HEK293T (cell line): ENCODE data around the gene JAK1.

ENCODE experiments used
- CTCF ChIA-PET: fragments of 350-600 bp; formaldehyde crosslinking; extraction: SDS; loops from one replicate; lab custom pipeline; 2021; ENCODE audit warnings: antibody characterized with exemption, inconsistent platforms; lab: Yijun Ruan, JAX
- POLR2A ChIA-PET: fragments of 350-600 bp; formaldehyde crosslinking; extraction: SDS; loops from one replicate; lab custom pipeline; 2020; ENCODE audit warnings: antibody characterized with exemption, inconsistent platforms; lab: Yijun Ruan, JAX
- DNase-seq: peaks from one replicate; pipeline ENCODE4 v3.0.0; 2012; ENCODE audit warnings: mixed read lengths; ENCODE audit errors: extremely low spot score
- ARNT ChIP-seq: fragments of 450-650 bp; IDR thresholded peaks from 2 replicates; pipeline ENCODE4 v1.6.1; 2017; ENCODE audit warnings: mild to moderate bottlenecking
- BHLHE40 ChIP-seq: fragments of 450-650 bp; IDR thresholded peaks from 2 replicates; pipeline ENCODE4 v1.6.1; 2016; ENCODE audit warnings: mild to moderate bottlenecking, moderate library complexity, borderline replicate concordance
- CTBP1 ChIP-seq: fragments of 450-650 bp; IDR thresholded peaks from 2 replicates; pipeline ENCODE4 v1.6.1; 2016; ENCODE audit warnings: borderline replicate concordance
- ELF4 ChIP-seq: fragments of 450-650 bp; IDR thresholded peaks from 2 replicates; pipeline ENCODE4 v1.6.1; 2017; ENCODE audit warnings: antibody characterized with exemption
- FOXA1 ChIP-seq: fragments of 450-650 bp; IDR thresholded peaks from 2 replicates; pipeline ENCODE4 v1.6.1; 2016; ENCODE audit warnings: mild to moderate bottlenecking
- FOXK2 ChIP-seq: fragments of 450-650 bp; IDR thresholded peaks from 2 replicates; pipeline ENCODE4 v1.6.1; 2016; ENCODE audit warnings: mild to moderate bottlenecking
- FOXM1 ChIP-seq: fragments of 450-650 bp; IDR thresholded peaks from 2 replicates; pipeline ENCODE4 v1.6.1; 2017; ENCODE audit warnings: mild to moderate bottlenecking, borderline replicate concordance
- HDGF ChIP-seq: fragments of 450-650 bp; IDR thresholded peaks from 2 replicates; pipeline ENCODE4 v1.6.1; 2017; ENCODE audit warnings: antibody characterized with exemption, borderline replicate concordance
- L3MBTL2 ChIP-seq: fragments of 450-650 bp; conservative IDR thresholded peaks from 2 replicates; pipeline ENCODE4 v1.6.1; 2016; ENCODE audit warnings: mild to moderate bottlenecking
- LEF1 ChIP-seq: fragments of 450-650 bp; IDR thresholded peaks from 2 replicates; pipeline ENCODE4 v1.6.1; 2017; ENCODE audit warnings: mild to moderate bottlenecking, borderline replicate concordance
- NFRKB ChIP-seq: fragments of 450-650 bp; IDR thresholded peaks from 2 replicates; pipeline ENCODE4 v1.6.1; 2016; ENCODE audit warnings: mild to moderate bottlenecking, moderate library complexity
- SP1 ChIP-seq: fragments of 450-650 bp; IDR thresholded peaks from 2 replicates; pipeline ENCODE4 v1.6.1; 2017
- SUZ12 ChIP-seq: fragments of 450-650 bp; IDR thresholded peaks from 2 replicates; pipeline ENCODE4 v1.6.1; 2016; ENCODE audit warnings: mild to moderate bottlenecking
- TARDBP ChIP-seq: fragments of 450-650 bp; IDR thresholded peaks from 2 replicates; pipeline ENCODE4 v1.6.1; 2016
- ZNF384 ChIP-seq: fragments of 450-650 bp; IDR thresholded peaks from 2 replicates; pipeline ENCODE4 v1.6.1; 2016
- TF ChIP-seq, protein P1 (sequence below): fragments of 450-650 bp; IDR thresholded peaks from 2 replicates; pipeline ENCODE4 v1.6.1; 2016

The JAK1 gene

GRCh38 chr1:64911326-64911725, 55.0 kb downstream of the JAK1 start:
- ChIA-PET CTCF (no interaction called here), POLR2A (no interaction called here)

GRCh38 chr1:64909031-64909430, 57.3 kb downstream of the JAK1 start:
- TF ChIP-seq FOXA1 (no peak), SP1 (no peak), SUZ12 (no peak), L3MBTL2 (no peak), ELF4 (no peak), ARNT (no peak), CTBP1 (no peak), ZNF384 (no peak)
- no peak for DNase-seq
- ChIA-PET POLR2A (no interaction called here), CTCF (no interaction called here)

More at GRCh38 chr1:64911326-64911725, 55.0 kb downstream of the JAK1 start:
- no peak for DNase-seq
- TF ChIP-seq ZNF384 (no peak), SUZ12 (no peak), ARNT (no peak), BHLHE40 (no peak), ELF4 (no peak), CTBP1 (no peak), FOXM1 (no peak)

- no peak for DNase-seq
- no peak for TF ChIP-seq BHLHE40
- no peak for TF ChIP-seq ELF4
- no peak for TF ChIP-seq HDGF
- TF ChIP-seq ARNT = no peak
- TF ChIP-seq CTBP1 = no peak
- TF ChIP-seq FOXA1 = no peak
- no peak for TF ChIP-seq FOXK2
- no peak for TF ChIP-seq LEF1
- no peak for TF ChIP-seq SP1
- TF ChIP-seq FOXM1 = no peak
- TF ChIP-seq TARDBP = no peak
- no peak for TF ChIP-seq NFRKB
- TF ChIP-seq, protein P1, sequence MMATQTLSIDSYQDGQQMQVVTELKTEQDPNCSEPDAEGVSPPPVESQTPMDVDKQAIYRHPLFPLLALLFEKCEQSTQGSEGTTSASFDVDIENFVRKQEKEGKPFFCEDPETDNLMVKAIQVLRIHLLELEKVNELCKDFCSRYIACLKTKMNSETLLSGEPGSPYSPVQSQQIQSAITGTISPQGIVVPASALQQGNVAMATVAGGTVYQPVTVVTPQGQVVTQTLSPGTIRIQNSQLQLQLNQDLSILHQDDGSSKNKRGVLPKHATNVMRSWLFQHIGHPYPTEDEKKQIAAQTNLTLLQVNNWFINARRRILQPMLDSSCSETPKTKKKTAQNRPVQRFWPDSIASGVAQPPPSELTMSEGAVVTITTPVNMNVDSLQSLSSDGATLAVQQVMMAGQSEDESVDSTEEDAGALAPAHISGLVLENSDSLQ = no peak
- no peak for TF ChIP-seq ZNF384
- TF ChIP-seq L3MBTL2 = no peak
- TF ChIP-seq SUZ12 = no peak
- ChIA-PET CTCF (no interaction called here), POLR2A (no interaction called here)
Observed at GRCh38 chr1:64908575-64908974, 57.8 kb downstream of the JAK1 start.

DNA sequence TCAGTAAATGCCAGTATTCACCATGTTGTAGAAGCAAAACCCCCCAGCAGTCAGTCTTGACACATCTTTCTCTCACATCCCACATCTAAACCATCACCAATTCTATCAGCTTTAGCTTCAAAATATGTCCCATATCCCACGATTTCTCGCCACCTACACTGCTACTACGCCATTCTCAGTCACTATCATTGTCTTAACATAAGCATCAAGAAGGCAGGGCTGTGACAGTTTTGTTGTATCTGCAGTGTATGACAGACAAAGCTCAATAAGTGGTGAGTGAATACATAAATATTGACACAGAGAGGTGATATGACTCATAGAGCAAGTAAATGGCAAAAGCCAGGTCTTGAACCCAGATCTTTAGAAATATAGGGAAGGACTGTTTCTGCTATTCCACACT, 59.9 kb downstream of the JAK1 start:
- no peak for TF ChIP-seq FOXA1
- TF ChIP-seq LEF1 = no peak
- TF ChIP-seq ELF4 = no peak
- no peak for TF ChIP-seq CTBP1
- TF ChIP-seq, protein P1 = no peak
- TF ChIP-seq ARNT = no peak
- no peak for TF ChIP-seq TARDBP
- no peak for TF ChIP-seq ZNF384
- TF ChIP-seq BHLHE40 = no peak
- TF ChIP-seq FOXM1 = no peak
- no peak for TF ChIP-seq L3MBTL2
- TF ChIP-seq SUZ12 = no peak
- TF ChIP-seq HDGF = no peak
- TF ChIP-seq SP1 = no peak
- ChIA-PET POLR2A (no interaction called here), CTCF (no interaction called here)
- DNase-seq = no peak

GRCh38 chr1:64903593-64903992, 62.8 kb downstream of the JAK1 start:
- ChIA-PET CTCF (no interaction called here), POLR2A (no interaction called here)
- no peak for DNase-seq
- no peak for TF ChIP-seq SP1
- no peak for TF ChIP-seq L3MBTL2
- TF ChIP-seq LEF1 = no peak
- no peak for TF ChIP-seq BHLHE40
- TF ChIP-seq ZNF384 = no peak
- TF ChIP-seq SUZ12 = no peak
- TF ChIP-seq FOXK2 = no peak
- no peak for TF ChIP-seq FOXM1
- TF ChIP-seq NFRKB = no peak
- TF ChIP-seq ELF4 = no peak
- TF ChIP-seq, protein P1 = no peak
- no peak for TF ChIP-seq ARNT
- TF ChIP-seq FOXA1 = no peak
- TF ChIP-seq CTBP1 = no peak

GRCh38 chr1:64901663-64902062, 64.7 kb downstream of the JAK1 start:
- POLR2A ChIA-PET = no interaction called here
- TF ChIP-seq HDGF = no peak
- TF ChIP-seq ARNT = no peak
- CTCF ChIA-PET = no interaction called here
- no peak for DNase-seq

- TF ChIP-seq HDGF = no peak
- no peak for TF ChIP-seq ARNT
- TF ChIP-seq ZNF384 = no peak
- TF ChIP-seq FOXM1 = no peak
- TF ChIP-seq SUZ12 = no peak
- no peak for TF ChIP-seq CTBP1
- no peak for TF ChIP-seq L3MBTL2
- no peak for DNase-seq
- ChIA-PET POLR2A (no interaction called here), CTCF (no interaction called here)
Observed at GRCh38 chr1:64900916-64901315, 65.4 kb downstream of the JAK1 start.
